ENCODE measurements around the gene TNFRSF18. TPM values are rescaled to one million over a fixed set of nuclear protein-coding genes. Genes with fewer than 3 reads are reported as not detected.

TNFRSF18 gene
- total and polyA plus RNA-seq, 4 donors, result 0.17 to 0.24 (median 0.19) TPM; not detected in 1

DNA sequence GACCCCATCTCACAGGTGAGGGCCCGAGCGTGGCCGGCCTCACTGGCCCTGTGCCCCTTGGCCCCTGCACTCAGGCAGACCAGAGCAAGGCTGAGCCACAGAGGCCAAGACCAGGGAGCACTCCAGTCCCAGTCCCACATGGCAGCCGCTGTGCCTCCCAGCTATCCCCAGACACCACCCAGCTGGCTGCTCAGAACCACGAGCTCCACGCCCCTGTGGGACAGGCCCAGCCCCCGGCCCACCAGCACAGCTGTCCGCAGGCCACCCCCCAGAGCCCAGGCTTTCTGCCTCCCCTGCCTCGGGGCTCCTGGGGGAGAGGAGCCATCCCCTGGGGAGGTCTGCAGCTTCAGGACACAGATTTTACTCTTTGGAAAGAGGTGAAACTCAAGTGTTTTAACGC lies 49.2 kb upstream of the TNFRSF18 start:
- no peak for DNase-seq (ENCODE audit: low spot score)
- peaks cover 13 to 43% (median 17%) of the 10 kb centered on the region in 4 donors for H3K36me3 ChIP-seq (ENCODE audit: control insufficient read depth in 4 of 4, insufficient read depth in 3 of 4, low read depth in 1 of 4, low read length in 3 of 4)
- no peaks in the 10 kb centered on the region for H3K9me3 ChIP-seq (ENCODE audit: control insufficient read depth in 4 of 4, low read length in 3 of 4)
- no peak overlapping the region for H3K9ac ChIP-seq (ENCODE audit: low read depth in 1 of 2, low read length in 2 of 2)
- WGBS, result 98% methylated on average over 10 of the region's 10 CpGs
- H3K27me3 ChIP-seq (ENCODE audit: control insufficient read depth in 4 of 4, insufficient read depth in 4 of 4, low read length in 3 of 4), result no peaks in the 10 kb centered on the region
- TF ChIP-seq, protein P1, sequence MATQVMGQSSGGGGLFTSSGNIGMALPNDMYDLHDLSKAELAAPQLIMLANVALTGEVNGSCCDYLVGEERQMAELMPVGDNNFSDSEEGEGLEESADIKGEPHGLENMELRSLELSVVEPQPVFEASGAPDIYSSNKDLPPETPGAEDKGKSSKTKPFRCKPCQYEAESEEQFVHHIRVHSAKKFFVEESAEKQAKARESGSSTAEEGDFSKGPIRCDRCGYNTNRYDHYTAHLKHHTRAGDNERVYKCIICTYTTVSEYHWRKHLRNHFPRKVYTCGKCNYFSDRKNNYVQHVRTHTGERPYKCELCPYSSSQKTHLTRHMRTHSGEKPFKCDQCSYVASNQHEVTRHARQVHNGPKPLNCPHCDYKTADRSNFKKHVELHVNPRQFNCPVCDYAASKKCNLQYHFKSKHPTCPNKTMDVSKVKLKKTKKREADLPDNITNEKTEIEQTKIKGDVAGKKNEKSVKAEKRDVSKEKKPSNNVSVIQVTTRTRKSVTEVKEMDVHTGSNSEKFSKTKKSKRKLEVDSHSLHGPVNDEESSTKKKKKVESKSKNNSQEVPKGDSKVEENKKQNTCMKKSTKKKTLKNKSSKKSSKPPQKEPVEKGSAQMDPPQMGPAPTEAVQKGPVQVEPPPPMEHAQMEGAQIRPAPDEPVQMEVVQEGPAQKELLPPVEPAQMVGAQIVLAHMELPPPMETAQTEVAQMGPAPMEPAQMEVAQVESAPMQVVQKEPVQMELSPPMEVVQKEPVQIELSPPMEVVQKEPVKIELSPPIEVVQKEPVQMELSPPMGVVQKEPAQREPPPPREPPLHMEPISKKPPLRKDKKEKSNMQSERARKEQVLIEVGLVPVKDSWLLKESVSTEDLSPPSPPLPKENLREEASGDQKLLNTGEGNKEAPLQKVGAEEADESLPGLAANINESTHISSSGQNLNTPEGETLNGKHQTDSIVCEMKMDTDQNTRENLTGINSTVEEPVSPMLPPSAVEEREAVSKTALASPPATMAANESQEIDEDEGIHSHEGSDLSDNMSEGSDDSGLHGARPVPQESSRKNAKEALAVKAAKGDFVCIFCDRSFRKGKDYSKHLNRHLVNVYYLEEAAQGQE (IDR thresholded peaks at IDR 0.05), result no peak
- TF ChIP-seq HNF4A (conservative IDR thresholded peaks at IDR 0.05) (no peak), RAD21 (IDR thresholded peaks at IDR 0.05) (no peak), EGR1 (IDR thresholded peaks at IDR 0.05; ENCODE audit: low read depth in 2 of 2) (no peak), FOXA1 (IDR thresholded peaks at IDR 0.05) (no peak), TAF1 (conservative IDR thresholded peaks at IDR 0.05) (no peak), YY1 (IDR thresholded peaks at IDR 0.05) (no peak)
- TF ChIP-seq, protein P2, sequence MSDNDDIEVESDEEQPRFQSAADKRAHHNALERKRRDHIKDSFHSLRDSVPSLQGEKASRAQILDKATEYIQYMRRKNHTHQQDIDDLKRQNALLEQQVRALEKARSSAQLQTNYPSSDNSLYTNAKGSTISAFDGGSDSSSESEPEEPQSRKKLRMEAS (IDR thresholded peaks at IDR 0.05), result no peak
- H3K4me1 ChIP-seq (ENCODE audit: control insufficient read depth in 4 of 4, insufficient read depth in 4 of 4, low read length in 3 of 4), result no peaks in the 10 kb centered on the region
- H3K4me3 ChIP-seq (ENCODE audit: low read depth in 1 of 3, low read length in 3 of 3), result no peak overlapping the region
- no peak overlapping the region for H3K27ac ChIP-seq (ENCODE audit: low read depth in 1 of 2, low read length in 2 of 2)

DNA sequence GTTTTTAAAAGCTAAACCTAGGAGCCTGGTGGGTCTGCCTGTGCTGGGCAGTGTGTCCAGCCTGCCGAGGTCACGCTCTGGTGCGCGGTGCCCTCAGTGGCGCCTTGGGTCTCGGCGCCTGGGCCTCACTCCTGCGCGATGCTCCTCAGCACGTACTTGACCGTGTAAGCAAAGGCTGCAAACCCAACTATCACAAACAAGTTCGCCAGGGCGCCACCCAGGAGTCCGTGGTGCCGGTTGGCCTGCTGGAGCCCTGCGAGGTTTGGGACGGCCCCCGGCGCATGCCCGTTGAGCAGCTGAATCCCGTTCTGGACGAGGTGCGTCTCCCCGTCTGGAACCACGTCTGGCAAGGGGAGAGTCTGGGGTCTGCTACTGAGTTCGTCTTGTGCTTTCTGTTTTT lies 48.7 kb upstream of the TNFRSF18 start:
- no peaks in the 10 kb centered on the region for H3K9me3 ChIP-seq (ENCODE audit: control insufficient read depth in 4 of 4, low read length in 3 of 4)
- H3K27ac ChIP-seq (ENCODE audit: low read depth in 1 of 2, low read length in 2 of 2), result no peak overlapping the region
- TF ChIP-seq, protein P3, sequence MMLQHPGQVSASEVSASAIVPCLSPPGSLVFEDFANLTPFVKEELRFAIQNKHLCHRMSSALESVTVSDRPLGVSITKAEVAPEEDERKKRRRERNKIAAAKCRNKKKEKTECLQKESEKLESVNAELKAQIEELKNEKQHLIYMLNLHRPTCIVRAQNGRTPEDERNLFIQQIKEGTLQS (IDR thresholded peaks at IDR 0.05), result no peak
- TF ChIP-seq YY1 (IDR thresholded peaks at IDR 0.05), result no peak
- TF ChIP-seq, protein P4, sequence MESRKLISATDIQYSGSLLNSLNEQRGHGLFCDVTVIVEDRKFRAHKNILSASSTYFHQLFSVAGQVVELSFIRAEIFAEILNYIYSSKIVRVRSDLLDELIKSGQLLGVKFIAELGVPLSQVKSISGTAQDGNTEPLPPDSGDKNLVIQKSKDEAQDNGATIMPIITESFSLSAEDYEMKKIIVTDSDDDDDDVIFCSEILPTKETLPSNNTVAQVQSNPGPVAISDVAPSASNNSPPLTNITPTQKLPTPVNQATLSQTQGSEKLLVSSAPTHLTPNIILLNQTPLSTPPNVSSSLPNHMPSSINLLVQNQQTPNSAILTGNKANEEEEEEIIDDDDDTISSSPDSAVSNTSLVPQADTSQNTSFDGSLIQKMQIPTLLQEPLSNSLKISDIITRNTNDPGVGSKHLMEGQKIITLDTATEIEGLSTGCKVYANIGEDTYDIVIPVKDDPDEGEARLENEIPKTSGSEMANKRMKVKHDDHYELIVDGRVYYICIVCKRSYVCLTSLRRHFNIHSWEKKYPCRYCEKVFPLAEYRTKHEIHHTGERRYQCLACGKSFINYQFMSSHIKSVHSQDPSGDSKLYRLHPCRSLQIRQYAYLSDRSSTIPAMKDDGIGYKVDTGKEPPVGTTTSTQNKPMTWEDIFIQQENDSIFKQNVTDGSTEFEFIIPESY (IDR thresholded peaks at IDR 0.05), result no peak
- no peak for TF ChIP-seq FOXA1 (IDR thresholded peaks at IDR 0.05)
- TF ChIP-seq JUND (IDR thresholded peaks at IDR 0.05), result no peak
- TF ChIP-seq TAF1 (conservative IDR thresholded peaks at IDR 0.05), result no peak
- TF ChIP-seq GABPA (IDR thresholded peaks at IDR 0.05 in 1 of 2, conservative IDR thresholded peaks at IDR 0.05 in 1 of 2), result no peak
- TF ChIP-seq HNF4A (conservative IDR thresholded peaks at IDR 0.05), result no peak
- no peak overlapping the region for H3K9ac ChIP-seq (ENCODE audit: low read depth in 1 of 2, low read length in 2 of 2)
- H3K4me3 ChIP-seq (ENCODE audit: low read depth in 1 of 3, low read length in 3 of 3), result no peak overlapping the region
- peaks cover 13 to 38% (median 17%) of the 10 kb centered on the region in 4 donors for H3K36me3 ChIP-seq (ENCODE audit: control insufficient read depth in 4 of 4, insufficient read depth in 3 of 4, low read depth in 1 of 4, low read length in 3 of 4)
- no peak for DNase-seq (ENCODE audit: low spot score)
- no peaks in the 10 kb centered on the region for H3K27me3 ChIP-seq (ENCODE audit: control insufficient read depth in 4 of 4, insufficient read depth in 4 of 4, low read length in 3 of 4)
- no peaks in the 10 kb centered on the region for H3K4me1 ChIP-seq (ENCODE audit: control insufficient read depth in 4 of 4, insufficient read depth in 4 of 4, low read length in 3 of 4)
- 95% methylated on average over 26 of the region's 26 CpGs for WGBS

DNA sequence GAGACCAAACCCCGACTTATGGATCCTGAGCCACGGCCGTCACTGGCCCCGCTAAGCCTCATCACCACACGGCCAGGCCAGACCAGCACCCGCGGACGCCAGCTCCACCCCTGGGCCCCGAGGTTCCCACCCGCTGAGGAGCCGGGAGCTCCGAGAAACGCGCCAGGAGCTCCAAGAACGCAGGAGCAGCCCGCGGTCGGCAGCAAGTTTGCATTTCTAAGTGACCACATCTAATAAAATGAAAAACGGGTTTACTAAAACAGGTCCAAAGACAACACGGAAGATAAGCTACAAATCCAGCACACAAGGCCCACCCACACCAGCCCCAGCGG lies 48.2 kb upstream of the TNFRSF18 start:
- Histone ChIP-seq H3K36me3 (ENCODE audit: control insufficient read depth in 4 of 4, insufficient read depth in 3 of 4, low read depth in 1 of 4, low read length in 3 of 4) (peaks cover 13 to 33% (median 17%) of the 10 kb centered on the region in 4 donors), H3K4me3 (ENCODE audit: low read depth in 1 of 3, low read length in 3 of 3) (no peak overlapping the region), H3K27me3 (ENCODE audit: control insufficient read depth in 4 of 4, insufficient read depth in 4 of 4, low read length in 3 of 4) (no peaks in the 10 kb centered on the region), H3K4me1 (ENCODE audit: control insufficient read depth in 4 of 4, insufficient read depth in 4 of 4, low read length in 3 of 4) (no peaks in the 10 kb centered on the region), H3K27ac (ENCODE audit: low read depth in 1 of 2, low read length in 2 of 2) (no peak overlapping the region), H3K9ac (ENCODE audit: low read depth in 1 of 2, low read length in 2 of 2) (no peak overlapping the region), H3K9me3 (ENCODE audit: control insufficient read depth in 4 of 4, low read length in 3 of 4) (no peaks in the 10 kb centered on the region)
- 93% methylated on average over 21 of the region's 21 CpGs for WGBS
- DNase-seq (ENCODE audit: low spot score), result no peak
- TF ChIP-seq EGR1 (IDR thresholded peaks at IDR 0.05; ENCODE audit: low read depth in 2 of 2) (no peak), FOXA2 (IDR thresholded peaks at IDR 0.05) (no peak), NR2F2 (IDR thresholded peaks at IDR 0.05) (no peak), HNF4A (conservative IDR thresholded peaks at IDR 0.05) (no peak), SP1 (IDR thresholded peaks at IDR 0.05) (no peak), GABPA (IDR thresholded peaks at IDR 0.05 in 1 of 2, conservative IDR thresholded peaks at IDR 0.05 in 1 of 2) (no peak), HNF4G (IDR thresholded peaks at IDR 0.05) (no peak)
- TF ChIP-seq, protein P2 (IDR thresholded peaks at IDR 0.05), result no peak
- TF ChIP-seq, protein P5, sequence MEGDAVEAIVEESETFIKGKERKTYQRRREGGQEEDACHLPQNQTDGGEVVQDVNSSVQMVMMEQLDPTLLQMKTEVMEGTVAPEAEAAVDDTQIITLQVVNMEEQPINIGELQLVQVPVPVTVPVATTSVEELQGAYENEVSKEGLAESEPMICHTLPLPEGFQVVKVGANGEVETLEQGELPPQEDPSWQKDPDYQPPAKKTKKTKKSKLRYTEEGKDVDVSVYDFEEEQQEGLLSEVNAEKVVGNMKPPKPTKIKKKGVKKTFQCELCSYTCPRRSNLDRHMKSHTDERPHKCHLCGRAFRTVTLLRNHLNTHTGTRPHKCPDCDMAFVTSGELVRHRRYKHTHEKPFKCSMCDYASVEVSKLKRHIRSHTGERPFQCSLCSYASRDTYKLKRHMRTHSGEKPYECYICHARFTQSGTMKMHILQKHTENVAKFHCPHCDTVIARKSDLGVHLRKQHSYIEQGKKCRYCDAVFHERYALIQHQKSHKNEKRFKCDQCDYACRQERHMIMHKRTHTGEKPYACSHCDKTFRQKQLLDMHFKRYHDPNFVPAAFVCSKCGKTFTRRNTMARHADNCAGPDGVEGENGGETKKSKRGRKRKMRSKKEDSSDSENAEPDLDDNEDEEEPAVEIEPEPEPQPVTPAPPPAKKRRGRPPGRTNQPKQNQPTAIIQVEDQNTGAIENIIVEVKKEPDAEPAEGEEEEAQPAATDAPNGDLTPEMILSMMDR (IDR thresholded peaks at IDR 0.05; ENCODE audit: low read depth, low read length, missing input control), result no peak
